ENCODE data around the gene KCNK10.

Gene KCNK10

GRCh38 chr14:88225721-88226120 is 97.3 kb downstream of the KCNK10 start:
- no peak for FAIRE-seq

GRCh38 chr14:88218119-88218915 is 104.8 kb downstream of the KCNK10 start:
- FAIRE-seq: no peak

GRCh38 chr14:88212691-88213090 is 110.4 kb downstream of the KCNK10 start:
- no peak for FAIRE-seq

- FAIRE-seq: no peak
Measured at GRCh38 chr14:88210426-88210825, 112.6 kb downstream of the KCNK10 start.

- FAIRE-seq: no peak
Measured at GRCh38 chr14:88209273-88209672, 113.8 kb downstream of the KCNK10 start.

- FAIRE-seq: no peak
Measured at GRCh38 chr14:88208858-88209257, 114.2 kb downstream of the KCNK10 start.

- no peak for FAIRE-seq
Measured at GRCh38 chr14:88204221-88204620, 118.8 kb downstream of the KCNK10 start.

GRCh38 chr14:88203291-88203690 is 119.8 kb downstream of the KCNK10 start:
- FAIRE-seq: no peak

- FAIRE-seq: no peak
Measured at GRCh38 chr14:88202286-88202685, 120.8 kb downstream of the KCNK10 start.

- no peak for FAIRE-seq
Measured at GRCh38 chr14:88201851-88202250, 121.2 kb downstream of the KCNK10 start.

- FAIRE-seq: no peak
Measured at GRCh38 chr14:88199882-88200281, 123.2 kb downstream of the KCNK10 start.

GRCh38 chr14:88198446-88198845 is 124.6 kb downstream of the KCNK10 start:
- FAIRE-seq: no peak

- FAIRE-seq: no peak
Measured at GRCh38 chr14:88196925-88197324, 126.1 kb downstream of the KCNK10 start.

- peak; percentile 88 for FAIRE-seq
Measured at GRCh38 chr14:88196116-88196890, 126.8 kb downstream of the KCNK10 start.

- peak; percentile 94 for FAIRE-seq
Measured at GRCh38 chr14:88195676-88196075, 127.4 kb downstream of the KCNK10 start.

- no peak for FAIRE-seq
Measured at GRCh38 chr14:88194531-88194930, 128.5 kb downstream of the KCNK10 start.

- FAIRE-seq: no peak
Measured at GRCh38 chr14:88191605-88192004, 131.5 kb downstream of the KCNK10 start.

GRCh38 chr14:88189417-88190191 is 133.5 kb downstream of the KCNK10 start:
- peak; percentile 96 for FAIRE-seq

- peak; percentile 9 for FAIRE-seq
Measured at GRCh38 chr14:88188745-88189416, 134.2 kb downstream of the KCNK10 start.

GRCh38 chr14:88185843-88186242 is 137.2 kb downstream of the KCNK10 start:
- FAIRE-seq: no peak

GRCh38 chr14:88184956-88185355 is 138.1 kb downstream of the KCNK10 start:
- no peak for FAIRE-seq

- no peak for FAIRE-seq
Measured at GRCh38 chr14:88181072-88181471, 142.0 kb downstream of the KCNK10 start.

GRCh38 chr14:88179716-88180115 is 143.4 kb downstream of the KCNK10 start:
- no peak for FAIRE-seq

Measured in islet of Langerhans (tissue), 1 donor.